Neural cell (in vitro differentiated cells): ENCODE measurements around the gene ZBTB25. TPM values are rescaled to one million over a fixed set of nuclear protein-coding genes. Genes with fewer than 3 reads are reported as not detected.

ENCODE experiments used
- H2AFZ ChIP-seq: fragments of 200-600, 300-800 bp; sonication (generic), shearing (Covaris generic); 2 replicates; pipeline ENCODE4 v1.6.0; 2014; ENCODE audit warnings: low read depth, mild to moderate bottlenecking, antibody characterized with exemption, low read length, moderate library complexity
- H3F3A ChIP-seq: fragments of 200-600 bp; shearing (Covaris generic); 2 replicates; pipeline ENCODE4 v1.6.1; 2016; ENCODE audit warnings: mild to moderate bottlenecking, moderate library complexity, mixed read lengths, antibody characterized with exemption, low read length; ENCODE audit not compliant: insufficient read depth, poor library complexity, severe bottlenecking
- H3K27ac ChIP-seq: fragments of 200-600, 300-800 bp; sonication (generic), shearing (Covaris generic); 2 replicates; pipeline ENCODE4 v1.5.1; 2014; ENCODE audit warnings: mild to moderate bottlenecking, low read length, moderate library complexity
- H3K27me3 ChIP-seq: fragments of 300-800, 200-600 bp; sonication (generic), shearing (Covaris generic); 2 replicates; pipeline ENCODE4 v1.6.0; 2014; ENCODE audit warnings: mild to moderate bottlenecking, low read depth, low read length, moderate library complexity; ENCODE audit not compliant: insufficient read depth
- H3K36me3 ChIP-seq: fragments of 300-800, 200-600 bp; sonication (generic), shearing (Covaris generic); 2 replicates; pipeline ENCODE4 v1.5.1; 2014; ENCODE audit warnings: mild to moderate bottlenecking, antibody characterized with exemption, low read length, moderate library complexity; ENCODE audit not compliant: insufficient read depth
- H3K4me2 ChIP-seq: fragments of 300-800, 200-600 bp; sonication (generic), shearing (Covaris generic); 2 replicates; pipeline ENCODE4 v1.6.0; 2014; ENCODE audit warnings: mild to moderate bottlenecking, low read length
- H3K4me3 ChIP-seq: fragments of 300-800, 200-600 bp; sonication (generic), shearing (Covaris generic); 2 replicates; pipeline ENCODE4 v1.5.1; 2014; ENCODE audit warnings: mild to moderate bottlenecking, low read length, moderate library complexity
- H3K79me2 ChIP-seq: fragments of 200-600 bp; shearing (Covaris generic); replicated peaks from 2 replicates; pipeline ENCODE4 v1.6.0; 2014; ENCODE audit warnings: mild to moderate bottlenecking, low read length, moderate library complexity; ENCODE audit not compliant: insufficient read depth
- H3K9ac ChIP-seq: fragments of 300-800, 200-600 bp; sonication (generic), shearing (Covaris generic); 2 replicates; pipeline ENCODE4 v1.6.1; 2016; ENCODE audit warnings: mild to moderate bottlenecking, low read length, mixed read lengths
- H3K9me2 ChIP-seq: fragments of 200-600 bp; shearing (Covaris generic); 2 replicates; pipeline ENCODE4 v1.6.1; 2016; ENCODE audit warnings: mild to moderate bottlenecking, low read length, mixed read lengths; ENCODE audit not compliant: insufficient read depth
- H3K9me3 ChIP-seq: fragments of 200-600, 300-800 bp; sonication (generic), shearing (Covaris generic); 2 replicates; pipeline ENCODE4 v1.6.1; 2016; ENCODE audit warnings: mild to moderate bottlenecking, mixed run types, low read length, moderate library complexity, mixed read lengths
- H4K20me1 ChIP-seq: fragments of 200-600 bp; shearing (Covaris generic); 2 replicates; pipeline ENCODE4 v1.6.1; 2016; ENCODE audit warnings: mild to moderate bottlenecking, mixed run types; ENCODE audit not compliant: insufficient read depth
- CTCF ChIP-seq: fragments of 450-650 bp; IDR thresholded peaks from 2 replicates; pipeline ENCODE4 v1.5.1; 2014; ENCODE audit warnings: antibody characterized with exemption, mild to moderate bottlenecking, moderate library complexity; ENCODE audit not compliant: poor library complexity, severe bottlenecking
- EP300 ChIP-seq: fragments of 450-650 bp; conservative IDR thresholded peaks from 2 replicates; pipeline ENCODE4 v1.6.1; 2014; ENCODE audit warnings: antibody characterized with exemption, mild to moderate bottlenecking, moderate library complexity; ENCODE audit not compliant: poor library complexity, severe bottlenecking
- EZH2 ChIP-seq: fragments of 200-600, 300-800 bp; shearing (Covaris generic), sonication (generic); IDR thresholded peaks from 2 replicates; pipeline ENCODE4 v1.6.1; 2014; ENCODE audit warnings: antibody characterized with exemption, low read length, borderline replicate concordance, mild to moderate bottlenecking; ENCODE audit not compliant: insufficient read depth, poor library complexity, severe bottlenecking
- MXI1 ChIP-seq: fragments of 450-650 bp; conservative IDR thresholded peaks from 2 replicates; pipeline ENCODE4 v1.6.1; 2014; ENCODE audit warnings: antibody characterized with exemption, mild to moderate bottlenecking; ENCODE audit not compliant: poor library complexity, severe bottlenecking
- POLR2AphosphoS5 ChIP-seq: IDR thresholded peaks from 2 replicates; pipeline ENCODE4 v1.6.1; 2012
- RAD21 ChIP-seq: fragments of 450-650 bp; conservative IDR thresholded peaks from 2 replicates; pipeline ENCODE4 v1.6.1; 2014; ENCODE audit warnings: antibody characterized with exemption, mild to moderate bottlenecking, moderate library complexity
- REST ChIP-seq: IDR thresholded peaks from 2 replicates; pipeline ENCODE4 v1.6.1; 2012; ENCODE audit warnings: borderline replicate concordance
- SMC3 ChIP-seq: fragments of 450-650 bp; conservative IDR thresholded peaks from 2 replicates; pipeline ENCODE4 v1.6.1; 2014; ENCODE audit warnings: antibody characterized with exemption, mild to moderate bottlenecking, moderate library complexity; ENCODE audit not compliant: poor library complexity
- TAF1 ChIP-seq: IDR thresholded peaks from 2 replicates; pipeline ENCODE4 v1.6.1; 2012; ENCODE audit warnings: low read depth
- polyA plus RNA-seq: library from polyadenylated mRNA; depleted of rRNA; stranded (reverse); fragments of >200 nt; gene quantifications from 2 replicates; pipeline ENCODE4 v1.2.3, GENCODE V29; 2014

ZBTB25 gene
- polyA plus RNA-seq, 1 donor from 2014 or later, result 5.3 TPM

GRCh38 chr14:64405295-64405694 is 98.3 kb downstream of the ZBTB25 start:
- Histone ChIP-seq H3K4me3 (no peak overlapping the region), H3K27ac (no peak overlapping the region), H4K20me1 (no peaks in the 10 kb centered on the region), H3K9ac (no peak overlapping the region), H3F3A (no peaks in the 10 kb centered on the region), H3K9me2 (no peaks in the 10 kb centered on the region), H3K79me2 (no peaks in the 10 kb centered on the region), H3K36me3 (no peaks in the 10 kb centered on the region), H2AFZ (no peak overlapping the region), H3K9me3 (no peaks in the 10 kb centered on the region), H3K4me2 (no peak overlapping the region), H3K27me3 (no peaks in the 10 kb centered on the region)
- TF ChIP-seq TAF1 (no peak), SMC3 (no peak), EP300 (no peak), POLR2AphosphoS5 (no peak), CTCF (no peak), EZH2 (no peak), REST (no peak), MXI1 (no peak), RAD21 (no peak)

GRCh38 chr14:64401949-64402348 is 101.7 kb downstream of the ZBTB25 start:
- Histone ChIP-seq H3K9ac (no peak overlapping the region), H2AFZ (no peak overlapping the region), H3K27ac (no peak overlapping the region), H3K9me2 (no peaks in the 10 kb centered on the region), H3F3A (no peaks in the 10 kb centered on the region), H3K27me3 (no peaks in the 10 kb centered on the region), H3K9me3 (no peaks in the 10 kb centered on the region), H3K4me3 (no peak overlapping the region), H3K79me2 (no peaks in the 10 kb centered on the region), H3K36me3 (no peaks in the 10 kb centered on the region), H4K20me1 (no peaks in the 10 kb centered on the region), H3K4me2 (no peak overlapping the region)
- TF ChIP-seq RAD21 (no peak), EZH2 (no peak)
